ENCODE data around the gene MYBPC3. TPM values are rescaled to one million over a fixed set of nuclear protein-coding genes. Genes with fewer than 3 reads are reported as not detected.
"Not testable (repeated sequence)": the region's sequence is repeated elsewhere in the genome, so short reads cannot be mapped to it uniquely, and the experiment has no call there.

Gene MYBPC3
- polyA plus RNA-seq, 2 donors: 0.04 to 0.08 TPM

DNA sequence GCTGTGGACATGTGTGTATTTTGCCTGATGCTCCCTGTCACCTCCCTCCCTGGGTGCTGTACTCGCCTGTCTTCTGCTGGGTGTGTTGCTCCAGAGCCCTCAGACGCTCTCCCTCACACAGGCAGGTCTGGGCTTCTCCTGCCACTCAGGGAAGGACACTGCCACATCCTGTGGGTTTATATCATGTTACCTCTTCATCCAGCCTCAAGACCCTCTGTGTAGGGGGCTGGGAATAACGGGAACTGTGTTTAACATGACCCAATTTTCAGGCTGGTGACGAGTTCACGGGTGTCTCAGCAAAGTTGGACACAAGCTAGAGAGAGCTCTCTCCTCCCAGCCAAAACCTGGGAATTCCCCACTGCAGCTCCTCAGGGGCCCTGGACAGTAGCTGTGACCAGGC, 24.6 kb downstream of the MYBPC3 start:
- Histone ChIP-seq H3K27ac (ENCODE audit: low read depth in 2 of 2, low read length in 1 of 2) (no peak overlapping the region), H3K4me1 (ENCODE audit: control insufficient read depth in 2 of 2, insufficient read depth in 2 of 2, low read length in 1 of 2) (peaks cover 2% of the 10 kb centered on the region in 2 donors), H3K9me3 (ENCODE audit: control insufficient read depth in 2 of 2, insufficient read depth in 1 of 2, low read depth in 1 of 2, low read length in 1 of 2) (no peaks in the 10 kb centered on the region), H3K27me3 (ENCODE audit: control insufficient read depth in 1 of 2, insufficient read depth in 2 of 2, low read length in 2 of 2) (no peaks in the 10 kb centered on the region), H3K4me3 (ENCODE audit: low read depth in 1 of 2, low read length in 2 of 2) (no peak overlapping the region), H3K36me3 (ENCODE audit: control insufficient read depth in 2 of 2, insufficient read depth in 2 of 2, low read length in 1 of 2) (peaks cover 9 to 32% of the 10 kb centered on the region in 2 donors)
- WGBS, 2 donors: 93% methylated on average over 5 of the region's 5 CpGs

DNA sequence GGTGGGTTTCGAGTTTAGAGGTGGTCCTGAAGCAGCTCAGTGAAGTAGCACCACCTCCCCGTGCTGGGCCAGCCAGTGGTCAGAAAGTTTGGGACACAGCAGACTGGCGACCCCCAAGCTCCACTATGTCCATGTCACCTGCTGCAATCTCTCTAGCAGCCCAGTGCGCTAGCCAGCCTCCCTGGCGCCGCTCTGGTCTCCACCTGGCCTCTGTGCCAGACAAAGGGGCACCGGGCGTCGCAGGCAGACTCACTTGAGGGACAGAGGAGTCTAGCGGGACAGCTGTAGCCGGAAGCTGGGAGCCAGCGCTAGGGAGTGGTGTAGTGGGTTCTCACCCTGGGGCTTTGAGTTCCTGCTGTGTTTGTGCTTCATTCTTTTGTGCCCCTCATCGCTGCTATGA, 25.5 kb downstream of the MYBPC3 start:
- peaks cover 2% of the 10 kb centered on the region in 2 donors for H3K4me1 ChIP-seq (ENCODE audit: control insufficient read depth in 2 of 2, insufficient read depth in 2 of 2, low read length in 1 of 2)
- 93 to 94% methylated on average over 13 of the region's 13 CpGs for WGBS, 2 donors
- peaks cover 9 to 32% of the 10 kb centered on the region in 2 donors for H3K36me3 ChIP-seq (ENCODE audit: control insufficient read depth in 2 of 2, insufficient read depth in 2 of 2, low read length in 1 of 2)

DNA sequence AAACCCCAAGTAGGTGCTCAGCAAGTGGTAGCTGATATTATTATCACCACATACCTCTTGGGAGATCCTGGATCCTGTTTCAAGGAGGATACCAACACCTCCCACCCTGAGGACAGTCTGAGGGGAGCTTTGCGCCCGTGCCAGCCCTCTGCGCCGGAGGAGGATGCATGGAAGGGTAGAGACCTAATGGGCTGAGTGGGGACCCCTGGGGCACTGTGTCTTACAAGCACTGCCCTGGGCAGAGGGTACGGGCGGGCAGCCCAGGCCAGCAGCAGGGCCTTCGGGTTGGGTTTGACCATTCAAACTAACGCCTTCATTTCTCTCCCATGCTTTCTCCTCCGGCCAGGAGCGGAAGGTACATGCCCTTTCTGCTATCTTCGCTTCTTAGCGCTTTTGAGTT, 26.3 kb downstream of the MYBPC3 start:
- Histone ChIP-seq H3K36me3 (ENCODE audit: control insufficient read depth in 2 of 2, insufficient read depth in 2 of 2, low read length in 1 of 2) (peaks cover 9 to 32% of the 10 kb centered on the region in 2 donors), H3K27ac (ENCODE audit: low read depth in 2 of 2, low read length in 1 of 2) (no peak overlapping the region), H3K27me3 (ENCODE audit: control insufficient read depth in 1 of 2, insufficient read depth in 2 of 2, low read length in 2 of 2) (no peaks in the 10 kb centered on the region), H3K4me3 (ENCODE audit: low read depth in 1 of 2, low read length in 2 of 2) (no peak overlapping the region), H3K9me3 (ENCODE audit: control insufficient read depth in 2 of 2, insufficient read depth in 1 of 2, low read depth in 1 of 2, low read length in 1 of 2) (no peaks in the 10 kb centered on the region), H3K4me1 (ENCODE audit: control insufficient read depth in 2 of 2, insufficient read depth in 2 of 2, low read length in 1 of 2) (no peaks in the 10 kb centered on the region)
- 95 to 98% methylated on average over 12 of the region's 12 CpGs for WGBS, 2 donors

More for the DNA sequence above, 25.5 kb downstream of the MYBPC3 start:
- Histone ChIP-seq H3K9me3 (ENCODE audit: control insufficient read depth in 2 of 2, insufficient read depth in 1 of 2, low read depth in 1 of 2, low read length in 1 of 2) (no peaks in the 10 kb centered on the region), H3K27me3 (ENCODE audit: control insufficient read depth in 1 of 2, insufficient read depth in 2 of 2, low read length in 2 of 2) (no peaks in the 10 kb centered on the region), H3K27ac (ENCODE audit: low read depth in 2 of 2, low read length in 1 of 2) (no peak overlapping the region), H3K4me3 (ENCODE audit: low read depth in 1 of 2, low read length in 2 of 2) (no peak overlapping the region)

DNA sequence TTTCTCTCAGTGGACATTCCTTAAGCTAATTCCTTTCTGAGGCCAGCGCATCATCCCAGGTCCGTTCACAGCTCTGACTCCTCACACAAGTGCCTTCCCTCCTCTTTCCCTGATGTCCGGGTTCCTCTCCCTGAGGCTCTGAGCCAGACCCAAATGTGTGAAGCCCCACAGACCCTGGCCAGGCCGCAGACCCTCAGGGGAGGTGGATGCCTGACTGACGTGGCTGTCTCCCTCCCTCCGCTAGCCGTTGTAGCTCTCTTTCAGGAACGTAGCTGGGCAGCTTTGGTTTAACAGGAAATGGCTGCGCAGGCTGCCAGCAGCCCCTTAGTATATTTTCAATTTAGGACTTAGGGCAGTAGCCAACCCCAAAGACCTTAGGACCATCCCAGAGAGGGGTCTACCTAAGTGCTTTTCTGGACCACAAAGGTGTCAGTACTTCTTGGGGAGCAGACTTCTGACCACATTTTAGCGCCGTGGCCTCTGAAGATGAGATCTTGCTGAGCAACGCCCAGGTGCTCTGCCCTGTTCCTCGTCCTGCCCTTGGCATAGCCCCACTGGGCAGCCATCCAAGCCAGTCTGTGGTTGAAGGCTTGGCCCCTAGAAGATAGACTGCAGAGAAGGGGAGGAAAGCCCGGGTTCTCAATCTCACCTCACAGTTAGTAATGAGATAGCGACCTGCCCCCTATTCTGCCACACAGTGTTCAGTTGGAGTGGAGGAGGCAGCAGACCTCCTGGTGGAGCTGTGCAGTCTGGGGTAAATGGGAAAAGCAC, 27.0 kb downstream of the MYBPC3 start:
- Histone ChIP-seq H3K27ac (ENCODE audit: low read depth in 2 of 2, low read length in 1 of 2) (no peak overlapping the region), H3K4me3 (ENCODE audit: low read depth in 1 of 2, low read length in 2 of 2) (no peak overlapping the region), H3K4me1 (ENCODE audit: control insufficient read depth in 2 of 2, insufficient read depth in 2 of 2, low read length in 1 of 2) (no peaks in the 10 kb centered on the region), H3K27me3 (ENCODE audit: control insufficient read depth in 1 of 2, insufficient read depth in 2 of 2, low read length in 2 of 2) (no peaks in the 10 kb centered on the region), H3K9me3 (ENCODE audit: control insufficient read depth in 2 of 2, insufficient read depth in 1 of 2, low read depth in 1 of 2, low read length in 1 of 2) (no peaks in the 10 kb centered on the region), H3K36me3 (ENCODE audit: control insufficient read depth in 2 of 2, insufficient read depth in 2 of 2, low read length in 1 of 2) (peaks cover 9 to 32% of the 10 kb centered on the region in 2 donors)
- 69 to 74% methylated on average over 15 of the region's 15 CpGs for WGBS, 2 donors

DNA sequence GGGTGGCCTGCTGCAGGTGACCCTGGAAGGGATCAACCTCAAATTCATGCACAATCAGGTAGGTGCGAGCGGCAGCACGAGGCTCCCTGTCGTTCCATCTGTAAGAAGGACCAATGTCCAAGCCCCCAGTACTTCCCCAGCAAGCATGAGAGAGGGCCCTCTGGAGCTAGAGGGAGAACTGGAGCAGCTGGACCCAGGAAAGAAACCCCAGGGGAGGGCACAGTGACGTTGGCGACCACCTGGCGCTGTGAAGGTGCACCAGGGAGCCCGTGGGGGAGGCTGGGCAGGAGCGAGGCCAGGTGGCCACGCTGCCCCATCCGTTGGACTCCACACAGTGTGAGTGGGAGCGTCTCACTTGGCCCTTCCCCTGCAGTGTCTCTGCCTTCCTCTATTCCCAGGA, 28.0 kb downstream of the MYBPC3 start:
- no peaks in the 10 kb centered on the region for H3K9me3 ChIP-seq (ENCODE audit: control insufficient read depth in 2 of 2, insufficient read depth in 1 of 2, low read depth in 1 of 2, low read length in 1 of 2)
- no peak overlapping the region for H3K27ac ChIP-seq (ENCODE audit: low read depth in 2 of 2, low read length in 1 of 2)
- 90 to 92% methylated on average over 12 of the region's 12 CpGs for WGBS, 2 donors
- no peak overlapping the region for H3K4me3 ChIP-seq (ENCODE audit: low read depth in 1 of 2, low read length in 2 of 2)
- no peaks in the 10 kb centered on the region for H3K27me3 ChIP-seq (ENCODE audit: control insufficient read depth in 1 of 2, insufficient read depth in 2 of 2, low read length in 2 of 2)
- no peaks in the 10 kb centered on the region for H3K4me1 ChIP-seq (ENCODE audit: control insufficient read depth in 2 of 2, insufficient read depth in 2 of 2, low read length in 1 of 2)
- peaks cover 9 to 29% of the 10 kb centered on the region in 2 donors for H3K36me3 ChIP-seq (ENCODE audit: control insufficient read depth in 2 of 2, insufficient read depth in 2 of 2, low read length in 1 of 2)

DNA sequence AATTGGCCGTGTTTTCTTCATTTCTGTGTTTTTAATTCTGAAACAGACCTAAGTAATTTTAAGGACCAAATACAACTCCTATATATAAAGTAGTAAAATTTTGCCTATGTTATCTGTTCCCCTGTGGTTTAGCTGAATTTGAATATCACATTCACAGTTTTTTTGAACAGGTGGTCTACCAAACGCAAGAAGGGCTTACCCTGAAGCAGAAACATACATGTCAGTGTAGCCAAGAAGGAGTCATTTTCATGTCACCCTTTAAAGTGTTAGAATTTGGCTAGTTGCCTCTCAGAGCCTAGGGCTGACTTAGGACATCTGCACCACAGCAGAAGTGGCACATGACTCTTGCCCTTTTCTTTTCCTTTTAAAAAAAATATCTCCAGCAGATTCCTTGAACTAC, 34.3 kb downstream of the MYBPC3 start:
- no peak overlapping the region for H3K27ac ChIP-seq (ENCODE audit: low read depth in 2 of 2, low read length in 1 of 2)
- WGBS, 2 donors: 86 to 88% methylated on average over 2 of the region's 2 CpGs
- H3K4me1 ChIP-seq (ENCODE audit: control insufficient read depth in 2 of 2, insufficient read depth in 2 of 2, low read length in 1 of 2): no peaks in the 10 kb centered on the region
- H3K9me3 ChIP-seq (ENCODE audit: control insufficient read depth in 2 of 2, insufficient read depth in 1 of 2, low read depth in 1 of 2, low read length in 1 of 2): no peaks in the 10 kb centered on the region
- no peak overlapping the region for H3K4me3 ChIP-seq (ENCODE audit: low read depth in 1 of 2, low read length in 2 of 2)
- no peaks in the 10 kb centered on the region for H3K27me3 ChIP-seq (ENCODE audit: control insufficient read depth in 1 of 2, insufficient read depth in 2 of 2, low read length in 2 of 2)
- peaks cover 0 to 2% of the 10 kb centered on the region in 2 donors for H3K36me3 ChIP-seq (ENCODE audit: control insufficient read depth in 2 of 2, insufficient read depth in 2 of 2, low read length in 1 of 2)

DNA sequence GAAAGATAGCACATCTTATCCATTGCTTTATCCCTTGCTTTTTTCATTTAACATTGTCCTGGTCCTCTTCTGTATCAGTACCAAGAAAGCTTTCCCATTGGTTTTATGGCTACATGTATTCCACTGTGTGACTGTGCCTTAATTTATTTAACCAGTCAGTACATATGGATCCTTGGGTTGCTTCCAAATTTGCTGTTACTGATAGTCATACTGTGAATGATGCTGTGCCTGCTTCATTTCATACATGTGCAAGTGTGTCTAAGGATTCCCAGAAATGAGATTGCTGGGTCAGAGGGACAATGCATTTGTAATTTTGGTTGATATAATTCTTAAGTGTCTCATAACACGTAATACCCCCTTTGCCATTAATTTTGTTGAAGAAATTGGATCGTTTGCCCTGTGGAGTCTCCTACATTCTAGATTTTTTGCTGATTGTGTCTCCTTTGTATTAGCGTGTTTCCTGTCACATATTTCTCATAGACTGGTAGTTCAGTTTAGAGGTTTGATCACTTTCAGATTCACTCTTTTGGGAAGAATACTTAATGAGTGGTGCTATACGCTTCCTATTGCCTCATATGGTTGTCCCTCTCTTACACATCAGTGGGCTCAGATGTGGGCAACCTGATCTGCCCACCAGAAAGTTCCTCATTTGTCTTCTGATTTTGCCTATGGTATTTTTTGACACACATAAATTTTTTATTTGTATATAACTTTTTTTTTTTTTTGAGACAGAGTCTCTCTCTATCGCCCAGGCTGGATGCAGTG, 35.3 kb downstream of the MYBPC3 start:
- Histone ChIP-seq H3K36me3 (ENCODE audit: control insufficient read depth in 2 of 2, insufficient read depth in 2 of 2, low read length in 1 of 2) (peaks cover 0 to 4% of the 10 kb centered on the region in 2 donors), H3K4me1 (ENCODE audit: control insufficient read depth in 2 of 2, insufficient read depth in 2 of 2, low read length in 1 of 2) (no peaks in the 10 kb centered on the region), H3K9me3 (ENCODE audit: control insufficient read depth in 2 of 2, insufficient read depth in 1 of 2, low read depth in 1 of 2, low read length in 1 of 2) (no peaks in the 10 kb centered on the region), H3K27me3 (ENCODE audit: control insufficient read depth in 1 of 2, insufficient read depth in 2 of 2, low read length in 2 of 2) (no peaks in the 10 kb centered on the region), H3K4me3 (ENCODE audit: low read depth in 1 of 2, low read length in 2 of 2) (no peak overlapping the region), H3K27ac (ENCODE audit: low read depth in 2 of 2, low read length in 1 of 2) (no peak overlapping the region)
- 83 to 85% methylated on average over 5 of the region's 5 CpGs for WGBS, 2 donors

DNA sequence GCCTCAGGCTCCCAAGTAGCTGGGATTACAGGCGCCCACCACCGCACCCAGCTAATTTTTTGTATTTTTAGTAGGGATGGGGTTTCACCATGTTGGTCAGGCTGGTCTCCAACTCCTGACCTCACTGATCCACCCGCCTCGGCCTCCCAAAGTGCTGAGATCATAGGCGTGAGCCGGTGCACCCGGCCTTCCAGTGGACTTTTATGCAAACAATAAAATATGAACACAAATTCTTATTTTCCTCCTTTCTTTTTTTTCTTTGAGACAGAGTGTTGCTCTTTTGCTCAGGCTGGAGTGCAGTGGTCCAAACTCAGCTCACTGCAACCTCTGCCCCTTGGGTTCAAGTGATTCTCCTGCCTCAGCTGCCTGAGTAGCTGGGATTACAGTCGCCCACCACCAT, 36.0 kb downstream of the MYBPC3 start:
- not testable (repeated sequence) for H3K9me3 ChIP-seq (ENCODE audit: control insufficient read depth in 2 of 2, insufficient read depth in 1 of 2, low read depth in 1 of 2, low read length in 1 of 2); H3K4me3 ChIP-seq (ENCODE audit: low read depth in 1 of 2, low read length in 2 of 2); H3K27me3 ChIP-seq (ENCODE audit: control insufficient read depth in 1 of 2, insufficient read depth in 2 of 2, low read length in 2 of 2); H3K27ac ChIP-seq (ENCODE audit: low read depth in 2 of 2, low read length in 1 of 2); H3K4me1 ChIP-seq (ENCODE audit: control insufficient read depth in 2 of 2, insufficient read depth in 2 of 2, low read length in 1 of 2)
- WGBS, 2 donors: 93 to 94% methylated on average over 8 of the region's 8 CpGs
- H3K36me3 ChIP-seq (ENCODE audit: control insufficient read depth in 2 of 2, insufficient read depth in 2 of 2, low read length in 1 of 2): peaks cover 0 to 11% of the 10 kb centered on the region in 2 donors

DNA sequence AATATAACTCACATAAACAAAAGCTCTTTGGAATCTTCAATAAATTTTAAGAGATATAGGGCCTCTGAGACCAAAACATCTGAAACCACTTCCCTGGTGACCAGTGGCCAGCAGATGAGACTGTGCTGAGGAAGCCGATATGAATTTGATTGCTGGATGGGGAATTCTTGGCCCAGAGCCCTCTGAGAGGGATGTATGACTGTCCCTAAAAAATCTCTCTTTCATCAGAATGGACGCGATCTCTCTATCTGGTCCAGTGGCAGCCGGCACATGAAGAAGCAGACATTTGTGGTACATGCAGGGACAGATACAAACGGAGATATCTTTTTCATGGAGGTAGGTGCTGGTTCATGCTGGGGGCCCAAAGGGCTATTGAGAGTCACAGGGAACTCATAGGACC, 37.5 kb downstream of the MYBPC3 start:
- no peaks in the 10 kb centered on the region for H3K27me3 ChIP-seq (ENCODE audit: control insufficient read depth in 1 of 2, insufficient read depth in 2 of 2, low read length in 2 of 2)
- WGBS, 2 donors: 86 to 90% methylated on average over 5 of the region's 5 CpGs
- H3K9me3 ChIP-seq (ENCODE audit: control insufficient read depth in 2 of 2, insufficient read depth in 1 of 2, low read depth in 1 of 2, low read length in 1 of 2): no peaks in the 10 kb centered on the region
- H3K4me3 ChIP-seq (ENCODE audit: low read depth in 1 of 2, low read length in 2 of 2): no peak overlapping the region
- no peak overlapping the region for H3K27ac ChIP-seq (ENCODE audit: low read depth in 2 of 2, low read length in 1 of 2)
- H3K4me1 ChIP-seq (ENCODE audit: control insufficient read depth in 2 of 2, insufficient read depth in 2 of 2, low read length in 1 of 2): no peaks in the 10 kb centered on the region
- peaks cover 0 to 15% of the 10 kb centered on the region in 2 donors for H3K36me3 ChIP-seq (ENCODE audit: control insufficient read depth in 2 of 2, insufficient read depth in 2 of 2, low read length in 1 of 2)
